Putamen (tissue), 1 donor: ENCODE results near the gene GLIPR1.
"Not testable (repeated sequence)": the region's sequence is repeated elsewhere in the genome, so short reads cannot be mapped to it uniquely, and the experiment has no call there.

Source experiments
- DNase-seq: peaks from one replicate; pipeline ENCODE4 v3.0.0-alpha.2; 2016; ENCODE audit warnings: low spot score

GLIPR1 gene

DNA sequence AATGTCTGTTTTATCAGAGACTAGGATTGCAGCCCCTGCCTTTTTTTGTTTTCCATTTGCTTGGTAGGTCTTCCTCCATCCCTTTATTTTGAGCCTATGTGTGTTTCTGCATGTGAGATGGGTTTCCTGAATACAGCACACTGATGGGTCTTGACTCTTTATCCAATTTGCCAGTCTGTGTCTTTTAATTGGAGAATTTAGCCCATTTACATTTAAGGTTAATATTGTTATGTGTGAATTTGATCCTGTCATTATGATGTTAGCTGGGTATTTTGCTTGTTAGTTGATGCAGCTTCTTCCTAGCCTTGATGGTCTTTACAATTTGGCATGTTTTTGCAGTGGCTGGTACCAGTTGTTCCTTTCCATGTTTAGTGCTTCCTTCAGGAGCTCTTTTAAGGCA is 40.7 kb downstream of the GLIPR1 start:
- not testable (repeated sequence) for DNase-seq

GRCh38 chr12:75522124-75522523 is 41.6 kb downstream of the GLIPR1 start:
- DNase-seq = not testable (repeated sequence)

DNA sequence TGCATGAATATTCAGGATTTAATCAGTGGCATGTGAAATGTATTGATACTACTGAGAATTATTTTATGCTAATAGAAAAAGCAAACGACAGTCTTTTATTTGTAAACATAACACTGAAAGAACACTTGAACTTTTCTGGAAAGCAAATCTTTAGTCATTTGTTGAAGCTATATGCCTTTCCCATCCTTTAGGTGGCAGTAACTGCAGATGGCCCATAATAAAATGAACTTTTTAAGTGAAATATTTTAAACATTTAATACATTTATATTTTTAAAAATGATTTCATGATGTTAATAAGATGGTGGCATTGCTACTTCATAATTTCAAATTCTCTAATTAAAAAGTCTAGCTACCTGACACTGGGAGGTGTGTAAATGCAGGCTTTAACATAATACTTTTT is 44.7 kb downstream of the GLIPR1 start:
- no peak for DNase-seq

- DNase-seq = peak; percentile 50
Measured at GRCh38 chr12:75526655-75527511, 46.3 kb downstream of the GLIPR1 start.

DNA sequence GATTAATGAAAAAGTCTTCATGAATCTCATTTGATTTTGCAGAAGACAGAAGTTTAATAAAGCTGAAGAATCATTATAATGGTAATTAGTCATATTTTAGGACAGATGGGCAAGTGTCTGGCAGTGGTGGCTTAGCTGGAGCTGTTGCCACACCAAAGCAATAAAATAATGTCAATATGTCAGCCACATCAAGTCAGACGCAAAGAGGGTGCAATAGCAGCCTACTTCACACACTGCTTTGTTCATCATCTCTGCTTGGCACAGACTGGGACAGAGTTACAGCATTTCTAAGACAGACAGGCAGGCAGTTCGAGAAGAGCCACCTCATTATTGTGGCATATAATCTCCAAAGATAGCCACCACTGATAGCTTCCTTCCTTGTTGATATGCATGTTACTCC is 47.7 kb downstream of the GLIPR1 start:
- DNase-seq = peak; percentile 36

GRCh38 chr12:75528692-75529091 is 48.1 kb downstream of the GLIPR1 start:
- no peak for DNase-seq

- no peak for DNase-seq
Measured at GRCh38 chr12:75529316-75529715, 48.8 kb downstream of the GLIPR1 start.

- DNase-seq = no peak
Measured at GRCh38 chr12:75529826-75530225, 49.3 kb downstream of the GLIPR1 start.

- DNase-seq = no peak
Measured at GRCh38 chr12:75533239-75533638, 52.7 kb downstream of the GLIPR1 start.

- no peak for DNase-seq
Measured at GRCh38 chr12:75539889-75540288, 59.3 kb downstream of the GLIPR1 start.

DNA sequence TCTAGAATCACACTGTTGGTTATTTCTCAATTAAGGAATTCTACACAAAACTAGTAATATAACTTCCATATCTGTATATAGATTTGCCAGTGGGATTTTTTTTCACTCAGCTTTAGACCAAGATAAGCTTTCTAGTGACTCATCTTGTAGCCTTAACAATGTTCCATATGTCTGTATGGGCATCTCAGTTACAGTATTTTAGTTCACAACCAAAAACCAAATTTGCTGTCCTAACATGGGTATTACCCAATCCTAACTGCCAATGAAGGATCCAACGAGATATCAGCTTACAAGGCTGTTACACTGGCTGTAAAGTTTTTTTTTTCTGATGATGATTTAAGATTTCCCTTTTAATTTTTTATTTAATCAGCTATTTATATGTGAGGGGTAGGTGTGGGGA is 62.4 kb downstream of the GLIPR1 start:
- no peak for DNase-seq

GRCh38 chr12:75543529-75543928 is 63.0 kb downstream of the GLIPR1 start:
- DNase-seq = no peak

DNA sequence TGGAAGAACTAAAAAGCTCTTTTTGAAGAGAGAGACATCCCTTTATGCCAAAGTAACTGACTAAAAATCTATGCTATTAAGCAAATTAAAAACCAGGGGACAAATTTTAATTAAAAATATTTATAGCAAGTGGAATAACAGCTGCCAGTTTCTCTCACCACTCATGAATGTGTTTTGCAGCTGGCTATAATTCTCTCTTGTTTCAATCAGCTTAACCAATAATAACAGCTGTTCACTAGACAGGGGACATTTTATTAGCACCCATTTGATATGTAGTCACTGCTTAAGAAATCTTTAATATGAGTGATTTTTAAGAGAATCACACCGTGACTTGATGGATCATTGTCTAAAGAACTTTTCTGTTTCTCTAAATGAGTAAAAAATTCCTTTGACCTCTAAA is 65.1 kb downstream of the GLIPR1 start:
- no peak for DNase-seq

DNA sequence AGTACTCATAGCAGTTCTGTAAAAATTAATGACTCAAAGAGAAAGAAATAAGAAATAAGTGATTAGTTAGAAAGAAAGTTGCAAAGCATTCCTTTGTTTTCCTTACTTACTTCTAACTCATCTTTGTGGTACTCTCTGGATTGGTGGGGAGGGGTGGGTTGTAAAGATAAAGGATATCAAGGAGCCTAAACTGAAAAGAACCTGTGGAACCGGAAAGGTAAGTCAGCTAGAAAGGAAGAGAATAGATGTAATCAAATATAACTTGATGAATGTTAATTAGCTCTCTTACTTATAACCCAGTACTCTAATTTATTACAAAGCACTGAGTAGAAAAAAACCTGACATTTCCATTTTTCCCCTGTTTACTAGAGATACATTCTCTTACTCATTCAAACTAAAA is 68.3 kb downstream of the GLIPR1 start:
- no peak for DNase-seq

- DNase-seq = no peak
Measured at GRCh38 chr12:75549989-75550388, 69.4 kb downstream of the GLIPR1 start.

DNA sequence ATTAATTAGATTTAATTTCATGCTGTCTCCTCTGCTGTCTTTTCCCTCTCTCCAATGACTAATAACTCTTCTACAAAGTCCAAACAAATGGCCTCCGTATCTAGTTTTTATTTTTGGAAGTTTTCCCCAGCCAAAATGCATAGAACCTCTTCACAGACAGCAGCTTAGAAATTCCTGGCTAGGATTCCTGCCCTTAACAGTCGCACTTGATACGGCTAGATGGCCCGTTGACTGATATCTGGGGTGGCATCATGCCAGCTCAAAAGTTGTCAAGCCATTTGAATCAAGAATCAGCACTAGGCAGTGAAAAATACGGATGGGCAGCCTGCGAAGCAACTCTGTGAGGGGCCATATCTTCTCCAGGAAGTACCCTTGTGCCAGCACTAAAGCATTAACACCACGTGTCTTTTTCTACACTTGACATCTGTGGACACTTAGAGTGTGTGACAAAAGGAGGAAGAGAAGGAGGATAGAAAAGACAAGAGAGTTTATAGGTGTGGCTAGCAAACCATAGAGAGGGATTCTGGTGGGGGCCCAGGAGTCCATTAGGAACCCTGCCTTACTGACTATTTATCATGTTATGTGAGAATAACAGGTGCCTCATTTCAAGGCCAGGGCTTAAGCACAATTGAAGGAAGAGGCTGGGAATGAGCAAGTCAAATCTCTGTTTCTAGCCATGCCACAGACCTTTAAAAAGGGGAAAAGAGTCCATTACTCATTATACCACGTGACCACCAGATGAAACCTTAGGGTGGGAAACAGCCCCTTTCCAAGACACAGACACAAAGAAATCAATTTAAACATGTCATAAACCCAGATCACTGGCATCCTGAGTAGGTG is 70.1 kb downstream of the GLIPR1 start:
- no peak for DNase-seq

- no peak for DNase-seq
Measured at GRCh38 chr12:75551477-75551876, 70.9 kb downstream of the GLIPR1 start.

GRCh38 chr12:75553398-75553797 is 72.8 kb downstream of the GLIPR1 start:
- DNase-seq = no peak
